GM03348 (cell line): ENCODE measurements around the gene BTBD9.

Experiments used
- DNase-seq: peaks from one replicate; pipeline ENCODE4 v3.0.0; 2012; ENCODE audit warnings: low spot score

Gene BTBD9

GRCh38 chr6:38481211-38481836, 158.4 kb downstream of the BTBD9 start:
- no peak for DNase-seq

GRCh38 chr6:38480036-38480435, 159.7 kb downstream of the BTBD9 start:
- DNase-seq = no peak

GRCh38 chr6:38479331-38479730, 160.4 kb downstream of the BTBD9 start:
- no peak for DNase-seq

GRCh38 chr6:38477680-38478260, 162.0 kb downstream of the BTBD9 start:
- DNase-seq = no peak

DNA sequence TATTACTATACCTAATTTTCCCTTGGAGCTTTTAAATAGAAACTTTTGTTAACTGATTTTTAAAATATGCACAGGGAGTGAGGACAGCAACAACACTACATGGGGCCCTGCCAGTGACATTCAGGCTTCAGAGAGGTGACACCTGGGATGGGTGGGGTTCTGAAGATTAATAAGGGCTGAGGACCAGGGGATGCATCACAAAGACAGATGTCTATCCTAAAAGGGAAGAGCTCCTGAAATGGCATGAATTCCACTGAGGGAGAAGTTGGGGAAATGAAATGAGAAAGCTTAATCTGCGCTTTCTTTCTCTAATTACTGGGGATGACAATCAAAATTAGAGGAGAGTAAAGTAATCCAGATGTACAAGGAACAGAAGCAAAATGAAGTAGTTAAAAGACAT, 162.8 kb downstream of the BTBD9 start:
- DNase-seq = no peak

DNA sequence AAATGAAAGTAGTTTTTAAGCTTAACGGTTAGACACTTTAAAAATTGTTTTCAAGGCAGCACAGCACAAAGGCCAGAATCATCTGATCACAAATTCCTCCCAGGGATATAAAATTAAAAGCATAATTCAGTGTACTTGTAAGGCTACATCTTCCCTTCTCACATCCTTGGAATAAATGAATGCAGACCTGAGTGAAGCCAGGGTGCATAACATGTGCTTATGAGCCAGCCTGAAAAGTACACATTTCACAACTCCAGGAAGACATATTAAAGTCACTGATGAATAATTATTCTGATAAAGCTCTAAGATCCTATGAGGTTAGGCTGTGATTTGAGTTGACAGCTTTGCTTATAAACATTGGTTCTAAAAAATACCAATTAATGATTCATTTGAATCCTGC, 163.6 kb downstream of the BTBD9 start:
- no peak for DNase-seq

DNA sequence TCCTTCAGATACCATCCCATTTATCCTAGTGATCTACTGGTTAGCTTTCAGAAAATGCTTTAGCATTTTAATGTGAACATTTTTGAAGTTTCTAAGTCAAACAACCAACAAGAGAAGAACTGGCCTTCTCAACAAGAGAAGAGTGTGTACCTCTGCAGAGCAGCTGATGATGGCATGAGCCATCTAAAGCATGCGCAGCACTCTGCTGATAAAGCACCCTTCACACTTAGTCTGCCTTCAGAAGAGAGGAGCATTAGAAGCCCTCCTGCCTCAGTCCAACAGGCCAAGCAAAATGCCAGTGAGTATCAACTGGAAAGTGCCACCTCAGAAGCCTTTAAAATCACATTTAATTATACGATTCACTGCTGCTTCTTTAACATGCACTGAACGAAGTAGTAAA, 169.2 kb downstream of the BTBD9 start:
- no peak for DNase-seq

- no peak for DNase-seq
Measured at GRCh38 chr6:38467566-38467965, 172.2 kb downstream of the BTBD9 start.

DNA sequence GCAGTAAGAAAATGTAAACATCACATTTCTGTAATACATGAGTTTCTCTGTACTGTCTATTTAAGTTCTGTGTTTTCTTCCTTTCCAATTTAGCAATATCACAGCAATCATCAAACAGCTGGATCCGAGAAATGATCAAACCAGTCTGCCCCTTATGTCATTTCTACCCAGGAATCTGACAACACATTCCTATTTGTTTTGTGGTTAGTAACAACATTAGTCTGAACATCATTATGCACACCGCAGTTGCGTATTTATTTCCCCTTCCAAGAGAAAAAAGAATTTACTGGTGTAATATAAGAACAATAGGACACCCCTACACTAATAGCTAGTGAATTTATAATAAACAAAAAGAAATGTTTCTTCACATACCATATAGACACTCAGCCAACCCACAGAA, 179.5 kb downstream of the BTBD9 start:
- peak; percentile 47 for DNase-seq

DNA sequence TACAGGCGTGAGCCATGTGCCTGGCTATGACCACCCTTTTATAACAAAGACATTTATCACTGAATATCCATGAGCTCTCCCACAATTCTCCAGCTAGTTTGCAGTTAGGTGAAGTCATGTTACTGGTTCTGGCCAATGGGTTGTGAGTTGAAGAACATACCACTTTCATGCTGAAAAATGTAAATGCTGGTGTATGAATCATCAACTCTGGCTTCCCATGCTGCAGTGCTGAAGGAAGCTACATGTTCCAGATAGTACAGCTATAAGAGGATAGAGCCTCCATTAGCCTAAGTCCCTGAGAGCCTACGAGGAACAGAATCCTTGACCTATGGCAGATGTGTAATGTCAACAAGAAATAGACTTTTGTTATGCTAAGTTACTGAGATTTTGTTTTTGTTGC, 180.4 kb downstream of the BTBD9 start:
- DNase-seq = no peak

GRCh38 chr6:38453861-38454260, 185.9 kb downstream of the BTBD9 start:
- DNase-seq = no peak

DNA sequence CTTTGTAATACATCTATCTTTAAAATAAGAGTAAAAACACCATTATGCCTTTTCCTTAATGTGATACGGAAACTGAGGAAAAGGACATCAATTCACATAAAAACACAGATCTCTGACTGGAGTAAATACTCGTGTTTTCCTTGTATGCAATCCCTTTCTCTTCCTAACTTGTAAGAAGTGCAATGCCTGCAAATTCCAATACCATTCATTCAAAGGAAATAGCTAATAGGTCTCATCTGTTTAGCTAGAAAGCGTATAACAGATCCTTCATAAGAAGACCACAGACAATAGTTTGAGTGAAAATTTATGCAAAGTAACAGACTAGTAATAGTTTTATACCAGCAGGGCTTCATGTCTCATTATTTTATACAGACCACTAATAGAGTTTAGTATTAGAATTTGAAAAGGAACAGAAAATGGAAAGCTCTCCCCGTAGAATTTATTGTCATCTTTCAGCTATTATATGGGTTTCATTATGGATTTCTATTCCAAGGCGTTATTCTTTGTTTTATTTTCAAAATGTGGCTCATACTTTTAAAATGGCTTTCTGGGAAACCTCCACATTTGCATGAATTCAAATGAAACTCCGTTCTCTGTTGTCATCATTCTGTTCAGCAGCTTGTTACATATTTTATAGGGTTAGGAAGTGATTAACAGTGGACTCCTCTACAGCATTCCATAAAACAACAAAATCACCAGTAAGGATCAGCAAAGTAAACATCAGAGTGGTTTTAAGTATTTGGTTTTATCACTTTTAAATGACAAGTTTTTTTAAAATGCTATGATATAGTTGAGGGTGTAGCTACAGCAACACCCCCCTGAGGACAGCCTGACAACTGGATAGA, 186.7 kb downstream of the BTBD9 start:
- DNase-seq = no peak

- DNase-seq = no peak
Measured at GRCh38 chr6:38450717-38451116, 189.0 kb downstream of the BTBD9 start.

GRCh38 chr6:38445925-38446324, 193.8 kb downstream of the BTBD9 start:
- no peak for DNase-seq

GRCh38 chr6:38445336-38445735, 194.4 kb downstream of the BTBD9 start:
- DNase-seq = peak; percentile 15

GRCh38 chr6:38443352-38444144, 196.2 kb downstream of the BTBD9 start:
- no peak for DNase-seq

DNA sequence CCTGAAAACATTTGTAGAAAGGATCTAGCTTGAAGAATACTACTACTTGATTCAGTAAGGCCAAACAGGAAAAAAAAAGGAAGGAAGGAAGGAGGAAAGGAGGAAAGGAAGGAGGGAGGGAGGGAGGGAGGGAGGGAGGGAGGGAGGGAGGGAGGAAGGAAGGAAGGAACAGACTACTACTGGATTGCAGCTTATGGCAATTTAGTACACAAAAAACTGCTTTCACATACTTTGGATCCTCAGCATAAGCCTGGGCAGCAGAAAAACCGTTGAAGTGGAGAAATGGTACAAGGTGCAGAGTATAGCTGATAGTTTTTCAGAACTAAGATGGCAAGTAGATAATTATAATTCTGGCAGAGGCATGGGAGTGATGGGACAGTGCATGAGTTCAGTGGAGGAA, 201.6 kb downstream of the BTBD9 start:
- DNase-seq = no peak

- DNase-seq = peak; percentile 13
Measured at GRCh38 chr6:38436726-38437465, 202.8 kb downstream of the BTBD9 start.

DNA sequence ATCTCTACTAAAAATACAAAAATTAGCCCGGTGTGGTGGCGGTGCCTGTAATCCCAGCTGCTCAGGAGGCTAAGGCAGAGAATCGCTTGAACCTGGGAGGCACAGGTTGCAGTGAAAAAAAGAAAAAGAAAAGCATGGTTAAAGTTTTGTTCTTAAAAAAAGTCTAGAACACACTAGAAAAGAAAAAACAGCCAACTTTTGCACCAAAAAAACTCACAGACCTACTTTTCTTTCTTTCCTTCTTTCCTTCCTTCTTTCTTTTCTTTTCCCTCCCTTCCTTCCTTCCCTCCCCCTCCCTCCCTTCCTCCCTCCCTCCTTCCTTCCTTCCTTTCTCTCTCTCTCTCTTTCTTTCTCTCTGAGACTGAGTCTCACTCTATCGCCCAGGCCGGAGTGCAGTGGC, 204.4 kb downstream of the BTBD9 start:
- DNase-seq = no peak

DNA sequence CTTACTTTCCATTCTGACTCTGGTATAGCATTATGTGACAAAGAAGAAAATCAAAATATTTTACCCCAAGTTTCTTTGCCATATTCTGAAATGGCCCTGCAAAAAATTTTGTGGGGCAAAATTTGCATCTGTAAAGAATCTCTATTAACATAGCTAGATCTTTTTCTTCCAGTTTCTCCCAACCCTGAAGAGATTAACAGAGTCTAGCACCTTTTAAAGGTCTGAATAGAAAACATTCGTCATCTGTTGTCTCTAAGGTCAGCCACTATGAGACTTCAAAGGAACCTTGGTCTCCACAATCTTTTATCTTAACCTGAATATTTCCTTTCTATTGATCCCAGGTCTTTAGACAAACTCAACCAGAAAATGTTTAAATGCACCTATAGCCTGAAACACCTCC, 205.7 kb downstream of the BTBD9 start:
- no peak for DNase-seq

DNA sequence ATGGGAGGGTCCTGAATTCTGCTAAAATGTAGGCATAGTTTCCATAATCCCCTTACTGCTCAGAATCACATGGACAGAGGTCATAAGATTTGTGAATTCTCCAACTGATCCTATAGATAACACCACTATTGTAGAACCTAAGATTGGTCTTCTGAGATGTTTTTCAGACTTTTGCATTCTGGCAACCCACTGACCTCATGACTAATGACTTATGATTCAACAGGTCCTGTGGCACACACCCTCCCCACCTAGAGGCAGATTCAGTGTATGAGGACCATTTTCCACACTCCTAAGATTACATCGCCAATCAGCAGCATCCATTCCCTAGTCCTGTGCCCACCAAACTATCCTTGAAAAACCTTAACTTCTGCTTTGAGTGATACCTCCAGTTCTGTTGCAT, 207.2 kb downstream of the BTBD9 start:
- no peak for DNase-seq

GRCh38 chr6:38432079-38432478, 207.7 kb downstream of the BTBD9 start:
- DNase-seq = no peak
